AG08396 (cell line): Measurements from ENCODE around the gene BTLA.
"Not testable (repeated sequence)": the region's sequence is repeated elsewhere in the genome, so short reads cannot be mapped to it uniquely, and the experiment has no call there.

ENCODE experiments used
- DNase-seq: peaks from one replicate; pipeline ENCODE4 v3.0.0; 2012; ENCODE audit warnings: low spot score, mixed read lengths

The BTLA gene

GRCh38 chr3:112446343-112446742, 52.9 kb downstream of the BTLA start:
- no peak for DNase-seq

DNA sequence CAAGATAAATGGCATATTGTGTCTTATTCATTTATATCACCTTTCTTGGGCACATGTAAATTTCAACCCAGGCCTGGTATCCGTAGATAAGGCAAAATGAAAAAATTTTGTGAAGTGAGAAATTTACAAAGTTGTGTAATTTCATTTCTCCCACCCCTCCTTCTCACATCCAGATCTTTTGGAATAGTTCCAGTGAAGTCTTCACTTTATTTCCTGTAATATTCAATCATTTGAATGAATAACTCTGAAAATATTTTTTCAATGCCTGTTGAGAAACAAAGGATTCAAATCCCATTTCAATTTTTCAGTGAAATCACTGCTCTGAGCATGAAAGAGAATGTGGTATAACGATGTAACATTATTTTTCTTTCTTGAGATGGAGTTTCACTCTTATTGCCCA, 53.4 kb downstream of the BTLA start:
- DNase-seq = no peak

DNA sequence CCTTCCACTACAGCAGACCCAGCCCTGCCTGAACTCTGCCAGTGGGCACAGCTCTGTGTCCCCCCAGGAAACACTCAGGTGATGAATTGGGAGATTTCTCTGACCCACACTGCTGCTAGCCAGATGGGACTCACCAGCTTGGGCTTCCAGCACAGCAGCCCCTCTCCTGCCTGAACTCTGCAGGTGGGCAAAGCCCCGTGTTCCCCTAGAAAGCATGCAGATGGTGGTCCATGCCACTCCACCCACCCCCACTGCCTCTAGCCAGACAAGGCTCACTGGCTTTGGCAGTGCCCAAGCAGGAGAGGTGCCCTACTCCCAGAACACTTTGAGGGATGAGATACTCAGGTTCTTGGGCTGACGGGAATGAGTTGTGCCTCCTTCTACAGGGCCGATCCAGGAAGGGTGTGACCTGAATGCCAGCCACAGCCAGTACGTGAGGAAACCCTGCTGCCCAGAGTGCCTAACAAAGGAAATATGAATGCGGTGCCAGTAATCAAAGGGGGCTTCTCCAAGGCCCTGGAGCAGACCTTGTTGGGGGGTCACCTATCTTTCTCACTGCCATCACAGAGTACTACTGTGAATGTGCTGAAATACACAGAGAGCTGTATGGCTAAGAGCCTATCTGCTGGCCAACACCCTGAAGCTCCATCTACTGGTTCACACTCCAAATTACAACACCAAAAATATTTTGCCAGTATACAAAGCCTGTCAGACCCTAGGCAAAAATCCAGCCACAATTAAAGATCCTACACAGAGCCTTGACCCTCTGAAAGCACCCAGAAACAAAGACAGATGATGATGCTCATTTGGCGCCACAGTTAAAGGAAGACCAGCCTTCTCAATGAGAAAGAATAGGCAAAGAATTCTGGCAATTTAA, 61.9 kb downstream of the BTLA start:
- peak; percentile 23 for DNase-seq

GRCh38 chr3:112429960-112430359, 69.3 kb downstream of the BTLA start:
- no peak for DNase-seq

- DNase-seq = no peak
Observed at GRCh38 chr3:112427123-112427522, 72.1 kb downstream of the BTLA start.

DNA sequence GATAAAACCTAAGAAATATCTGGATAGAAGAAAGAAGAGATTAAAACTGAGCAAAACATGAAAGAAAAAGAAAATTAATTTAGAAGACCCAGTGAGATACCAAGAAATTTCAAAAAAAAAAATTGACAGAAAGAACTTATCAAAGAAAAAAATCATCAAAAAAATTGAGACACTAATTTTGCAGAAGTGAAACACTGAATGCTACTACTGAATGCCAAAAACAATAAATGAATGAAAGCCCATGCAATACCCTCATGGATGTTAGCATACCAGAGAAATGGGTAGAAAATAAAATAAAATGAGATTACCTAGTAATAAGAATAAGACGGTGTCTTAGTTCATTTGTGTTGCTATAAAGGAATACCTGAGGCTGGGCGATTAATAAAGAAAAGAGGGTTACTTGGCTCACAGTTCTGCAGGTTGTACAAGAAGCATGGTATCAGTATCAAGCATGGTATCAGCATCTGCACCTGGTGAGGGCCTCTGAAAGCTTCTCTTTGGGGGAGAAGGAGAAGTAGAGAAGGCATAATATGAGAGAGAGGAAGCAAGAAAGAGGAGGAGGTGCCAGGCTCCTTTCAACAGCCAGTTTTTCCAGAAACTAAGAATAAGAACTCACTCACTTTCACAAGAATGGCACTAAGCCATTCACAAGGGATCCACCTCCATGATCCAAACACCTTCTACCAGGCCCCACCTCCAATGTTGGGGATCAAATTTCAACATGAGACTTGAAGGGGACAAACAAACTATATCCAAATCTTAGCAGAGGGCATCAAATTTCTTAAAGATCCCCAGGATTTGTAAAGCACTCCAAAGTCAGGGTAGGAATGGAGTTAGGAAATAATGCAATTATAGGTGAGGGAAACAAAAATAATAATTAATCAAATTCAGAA, 73.2 kb downstream of the BTLA start:
- no peak for DNase-seq

GRCh38 chr3:112425382-112425781, 73.9 kb downstream of the BTLA start:
- DNase-seq = no peak

DNA sequence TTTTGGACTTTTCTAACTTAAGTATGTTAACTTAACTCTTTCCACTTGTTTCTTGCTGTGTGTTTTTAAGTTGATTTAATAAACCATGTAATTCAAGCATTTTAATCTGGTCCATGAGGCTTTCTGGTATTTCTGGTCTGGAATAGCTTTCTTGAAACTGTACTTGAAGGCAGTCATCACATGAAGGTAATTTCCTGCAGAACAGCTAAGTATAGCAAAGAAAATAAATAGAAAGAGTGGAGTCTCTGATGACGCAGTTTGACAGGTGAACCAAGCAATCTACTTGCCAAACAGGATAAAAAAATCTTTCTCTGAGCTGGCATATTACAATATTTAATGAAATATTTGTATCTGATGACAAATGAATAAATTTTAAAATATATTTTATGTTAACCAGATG, 74.9 kb downstream of the BTLA start:
- no peak for DNase-seq

DNA sequence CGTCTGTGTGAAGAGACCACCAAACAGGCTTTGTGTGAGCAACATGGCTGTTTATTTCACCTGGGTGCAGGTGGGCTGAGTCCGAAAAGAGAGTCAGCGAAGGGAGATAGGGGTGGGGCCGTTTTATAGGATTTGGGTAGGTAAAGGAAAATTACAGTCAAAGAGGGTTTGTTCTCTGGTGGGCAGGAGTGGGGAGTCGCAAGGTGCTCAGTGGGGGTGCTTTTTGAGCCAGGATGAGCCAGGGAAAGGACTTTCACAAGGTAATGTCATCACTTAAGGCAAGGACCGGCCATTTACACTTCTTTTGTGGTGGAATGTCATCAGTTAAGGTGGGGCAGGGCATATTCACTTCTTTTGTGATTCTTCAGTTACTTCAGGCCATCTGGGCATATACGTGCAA, 76.4 kb downstream of the BTLA start:
- DNase-seq = not testable (repeated sequence)

GRCh38 chr3:112418526-112418925, 80.7 kb downstream of the BTLA start:
- DNase-seq = not testable (repeated sequence)

DNA sequence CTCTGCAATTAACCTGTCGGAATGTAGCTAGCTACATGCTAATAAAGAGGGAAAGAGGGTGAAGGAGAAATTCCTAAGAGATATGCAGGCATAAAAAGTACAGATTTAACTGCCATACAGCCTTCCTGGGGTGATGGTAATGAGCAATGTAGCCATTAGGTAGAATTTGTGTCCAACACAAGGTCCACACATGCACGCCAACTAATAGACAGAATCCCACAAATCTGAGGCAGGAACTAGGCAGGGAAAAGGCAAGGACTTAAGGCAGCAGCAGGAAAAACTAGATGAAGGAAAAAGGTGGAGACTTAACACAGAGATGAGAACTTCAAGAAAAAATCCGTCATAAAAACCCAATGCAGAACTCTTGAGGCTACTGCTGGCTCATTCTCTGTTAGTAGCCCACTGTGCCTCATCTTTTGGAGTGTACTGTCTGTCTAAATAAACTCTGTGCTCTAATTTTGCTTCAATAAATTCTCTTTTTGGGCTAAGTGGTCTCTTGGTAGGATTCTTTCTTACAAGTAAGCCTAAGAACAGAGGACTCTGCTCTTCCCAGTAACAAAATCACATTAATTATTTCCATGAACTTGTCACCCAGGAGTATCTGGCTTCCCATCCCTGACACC, 81.5 kb downstream of the BTLA start:
- no peak for DNase-seq

DNA sequence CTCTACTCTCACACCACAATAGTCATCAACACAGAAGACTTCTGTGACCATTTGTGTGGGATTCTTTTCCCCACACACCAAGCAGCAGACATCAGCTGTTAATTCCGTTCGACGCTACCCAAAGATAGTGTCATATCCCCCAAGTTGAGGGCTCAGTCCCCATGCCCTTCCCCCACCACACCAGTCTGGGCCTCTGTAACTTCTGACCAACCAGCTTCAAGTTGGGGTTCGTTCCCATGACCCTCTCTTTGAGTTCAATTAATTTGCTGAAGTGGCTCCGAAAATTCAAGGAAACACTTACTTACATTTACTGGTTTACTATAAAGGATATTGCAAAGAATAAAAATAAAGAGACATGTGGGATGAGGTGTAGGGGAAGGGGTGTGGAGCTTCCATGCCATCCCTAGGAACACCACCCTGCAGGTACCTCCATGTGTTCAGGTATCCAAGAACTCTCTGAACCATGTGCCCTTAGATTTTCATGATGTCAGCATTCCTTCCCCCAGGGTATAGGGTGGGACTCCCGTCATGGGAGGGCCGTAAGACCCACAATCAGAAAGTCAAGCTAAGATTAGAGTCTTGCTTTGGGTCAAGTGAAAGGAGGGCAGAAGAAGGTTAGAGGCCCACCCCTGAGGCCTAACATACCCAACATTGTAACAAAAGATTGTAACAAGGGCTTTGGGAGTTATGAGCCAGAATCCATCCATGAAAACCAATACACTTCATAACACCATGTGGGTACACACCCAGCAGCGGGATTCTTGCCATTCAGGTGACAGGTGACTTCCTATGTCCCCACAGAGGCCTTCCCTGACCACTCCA, 82.7 kb downstream of the BTLA start:
- no peak for DNase-seq

GRCh38 chr3:112415390-112415789, 83.9 kb downstream of the BTLA start:
- DNase-seq = no peak
